ENCODE data around the gene ALCAM.

DNA sequence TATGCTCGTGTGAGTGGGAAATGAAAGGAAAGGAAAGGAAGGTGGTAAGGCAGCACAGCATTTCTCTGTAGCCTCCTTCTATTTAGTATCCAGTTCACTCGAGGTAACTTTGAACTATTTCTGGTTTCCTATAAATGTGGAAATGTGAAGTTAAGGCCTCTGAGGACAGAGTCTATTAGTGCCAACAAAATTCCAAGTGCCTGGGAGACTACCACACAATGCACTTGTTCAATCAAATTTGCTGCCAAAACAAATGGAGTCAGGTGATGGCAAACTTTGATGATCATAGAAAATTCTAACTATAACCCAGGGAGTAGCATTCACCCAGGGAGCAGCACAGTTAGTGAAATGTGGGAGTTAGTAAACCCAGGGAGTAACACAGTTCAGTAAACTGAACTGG lies 155.1 kb downstream of the ALCAM start:
- TF ChIP-seq, protein P1, sequence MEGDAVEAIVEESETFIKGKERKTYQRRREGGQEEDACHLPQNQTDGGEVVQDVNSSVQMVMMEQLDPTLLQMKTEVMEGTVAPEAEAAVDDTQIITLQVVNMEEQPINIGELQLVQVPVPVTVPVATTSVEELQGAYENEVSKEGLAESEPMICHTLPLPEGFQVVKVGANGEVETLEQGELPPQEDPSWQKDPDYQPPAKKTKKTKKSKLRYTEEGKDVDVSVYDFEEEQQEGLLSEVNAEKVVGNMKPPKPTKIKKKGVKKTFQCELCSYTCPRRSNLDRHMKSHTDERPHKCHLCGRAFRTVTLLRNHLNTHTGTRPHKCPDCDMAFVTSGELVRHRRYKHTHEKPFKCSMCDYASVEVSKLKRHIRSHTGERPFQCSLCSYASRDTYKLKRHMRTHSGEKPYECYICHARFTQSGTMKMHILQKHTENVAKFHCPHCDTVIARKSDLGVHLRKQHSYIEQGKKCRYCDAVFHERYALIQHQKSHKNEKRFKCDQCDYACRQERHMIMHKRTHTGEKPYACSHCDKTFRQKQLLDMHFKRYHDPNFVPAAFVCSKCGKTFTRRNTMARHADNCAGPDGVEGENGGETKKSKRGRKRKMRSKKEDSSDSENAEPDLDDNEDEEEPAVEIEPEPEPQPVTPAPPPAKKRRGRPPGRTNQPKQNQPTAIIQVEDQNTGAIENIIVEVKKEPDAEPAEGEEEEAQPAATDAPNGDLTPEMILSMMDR (IDR thresholded peaks at IDR 0.05; ENCODE audit: extremely low read depth in 1 of 2, insufficient read depth in 1 of 2, low read depth in 1 of 2, low read length in 2 of 2) = no peak
- TF ChIP-seq POLR2AphosphoS5 (IDR thresholded peaks at IDR 0.05; ENCODE audit: insufficient read depth, low read depth, low read length) (no peak), POLR2A (IDR thresholded peaks at IDR 0.05; ENCODE audit: low read depth, low read length) (no peak), JUN (IDR thresholded peaks at IDR 0.05; ENCODE audit: borderline replicate concordance, insufficient read depth, insufficient read length, low read depth) (no peak), EZH2 (IDR thresholded peaks at IDR 0.05; ENCODE audit: borderline replicate concordance, low read depth, low read length, severe bottlenecking) (no peak)
- TF ChIP-seq, protein P2, sequence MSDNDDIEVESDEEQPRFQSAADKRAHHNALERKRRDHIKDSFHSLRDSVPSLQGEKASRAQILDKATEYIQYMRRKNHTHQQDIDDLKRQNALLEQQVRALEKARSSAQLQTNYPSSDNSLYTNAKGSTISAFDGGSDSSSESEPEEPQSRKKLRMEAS (IDR thresholded peaks at IDR 0.05; ENCODE audit: insufficient read depth, insufficient read length) = no peak
